RWPE2 (cell line): Measurements from ENCODE around the gene TMEM237.

ENCODE experiments used
- ATAC-seq: fragments of 200-7000 bp; cut with Tn5 transposase; 3 replicates; pipeline ENCODE4 v1.9.1; 2021; ENCODE audit warnings: low read depth
- DNase-seq: peaks from one replicate; pipeline ENCODE4 v3.0.0-alpha.2; 2020; ENCODE audit warnings: low spot score
- H3K27ac ChIP-seq: fragments of 450-650 bp; 2 replicates; pipeline ENCODE4 v1.5.1; 2017; ENCODE audit warnings: mild to moderate bottlenecking; ENCODE audit not compliant: poor library complexity, severe bottlenecking
- H3K27me3 ChIP-seq: fragments of 250-450 bp; sonication (Bioruptor Pico); 2 replicates; pipeline ENCODE4 v1.5.1; 2021; ENCODE audit warnings: mild to moderate bottlenecking, moderate library complexity; ENCODE audit not compliant: insufficient read depth, poor library complexity, severe bottlenecking
- H3K36me3 ChIP-seq: fragments of 250-450 bp; sonication (Bioruptor Pico); 2 replicates; pipeline ENCODE4 v1.5.1; 2020; ENCODE audit warnings: low read depth, mild to moderate bottlenecking, moderate library complexity
- H3K4me1 ChIP-seq: fragments of 250-450 bp; sonication (Bioruptor Pico); 2 replicates; pipeline ENCODE4 v1.5.1; 2021; ENCODE audit warnings: mild to moderate bottlenecking, moderate library complexity; ENCODE audit not compliant: insufficient read depth, poor library complexity, severe bottlenecking
- H3K4me3 ChIP-seq: fragments of 250-450 bp; sonication (Bioruptor Pico); 2 replicates; pipeline ENCODE4 v1.5.1; 2021; ENCODE audit warnings: mild to moderate bottlenecking, moderate library complexity; ENCODE audit not compliant: severe bottlenecking
- H3K9me3 ChIP-seq: fragments of 250-450 bp; sonication (Bioruptor Pico); 2 replicates; pipeline ENCODE4 v1.5.1; 2021; ENCODE audit warnings: mild to moderate bottlenecking, moderate library complexity; ENCODE audit not compliant: severe bottlenecking
- CTCF ChIP-seq: fragments of 450-650 bp; IDR thresholded peaks from one replicate; pipeline ENCODE4 v1.5.1; 2017; ENCODE audit warnings: mild to moderate bottlenecking, moderate library complexity; ENCODE audit not compliant: poor library complexity, severe bottlenecking

The TMEM237 gene

GRCh38 chr2:201574766-201575165, 68.5 kb downstream of the TMEM237 start:
- H3K36me3 ChIP-seq, result no peaks in the 10 kb centered on the region
- no peak for DNase-seq
- no peak for TF ChIP-seq CTCF
- H3K27ac ChIP-seq, result no peak overlapping the region
- no peak overlapping the region for H3K4me3 ChIP-seq
- H3K4me1 ChIP-seq, result no peaks in the 10 kb centered on the region
- no peaks in the 10 kb centered on the region for H3K27me3 ChIP-seq
- ATAC-seq, result no peak
- H3K9me3 ChIP-seq, result no peaks in the 10 kb centered on the region

- ATAC-seq, result no peak
- no peak for TF ChIP-seq CTCF
- Histone ChIP-seq H3K27me3 (no peaks in the 10 kb centered on the region), H3K9me3 (no peaks in the 10 kb centered on the region), H3K27ac (no peak overlapping the region), H3K4me1 (no peaks in the 10 kb centered on the region), H3K4me3 (no peak overlapping the region), H3K36me3 (no peaks in the 10 kb centered on the region)
- DNase-seq, result no peak
Observed at GRCh38 chr2:201572846-201573508, 70.3 kb downstream of the TMEM237 start.
